Adipocyte (in vitro differentiated cells): ENCODE results near the gene SNAPC2.

Experiments
- DNase-seq: peaks from one replicate; pipeline ENCODE4 v3.0.0-alpha.2; 2015; ENCODE audit warnings: low read depth
- H3K27me3 ChIP-seq: replicated peaks from 2 replicates; pipeline ENCODE4 v1.7.0; 2013; ENCODE audit warnings: mild to moderate bottlenecking, low read length, moderate library complexity; ENCODE audit not compliant: control insufficient read depth, insufficient read depth
- H3K36me3 ChIP-seq: 2 replicates; pipeline ENCODE4 v1.7.0; 2013; ENCODE audit warnings: low read length, mild to moderate bottlenecking, moderate library complexity; ENCODE audit not compliant: control insufficient read depth, insufficient read depth, severe bottlenecking
- H3K4me1 ChIP-seq: 2 replicates; pipeline ENCODE4 v1.7.0; 2013; ENCODE audit warnings: mild to moderate bottlenecking, low read length, moderate library complexity; ENCODE audit not compliant: control insufficient read depth, insufficient read depth
- H3K4me3 ChIP-seq: 2 replicates; pipeline ENCODE4 v1.7.0; 2013; ENCODE audit warnings: mild to moderate bottlenecking, low read length, moderate library complexity
- H3K9ac ChIP-seq: 2 replicates; pipeline ENCODE4 v1.7.0; 2013; ENCODE audit warnings: mild to moderate bottlenecking, low read length, moderate library complexity
- H3K9me3 ChIP-seq: 2 replicates; pipeline ENCODE4 v1.7.0; 2013; ENCODE audit warnings: mild to moderate bottlenecking, low read length, moderate library complexity; ENCODE audit not compliant: control insufficient read depth

Gene SNAPC2

GRCh38 chr19:7919610-7920518 lies at the start of gene SNAPC2:
SNAPC2 (plus strand) TSS chr19:7920338; CDS start chr19:7920367, 29 bp downstream.
- Histone ChIP-seq H3K9me3 (no peaks in the 10 kb centered on the region), H3K4me1 (peaks cover 21% of the 10 kb centered on the region), H3K36me3 (peaks cover 12% of the 10 kb centered on the region), H3K27me3 (no peaks in the 10 kb centered on the region), H3K9ac (peak within 1 kb of the TSS; percentile 86), H3K4me3 (peak within 1 kb of the TSS; percentile 87)
- peak; percentile 95 for DNase-seq

GRCh38 chr19:7870571-7871436 lies 49.3 kb upstream of the SNAPC2 start:
- H3K27me3 ChIP-seq: peaks cover 24% of the 10 kb centered on the region
- no peak overlapping the region for H3K9ac ChIP-seq
- H3K9me3 ChIP-seq: no peaks in the 10 kb centered on the region
- H3K36me3 ChIP-seq: no peaks in the 10 kb centered on the region
- H3K4me3 ChIP-seq: no peak overlapping the region
- DNase-seq: no peak
- peaks cover 13% of the 10 kb centered on the region for H3K4me1 ChIP-seq

- Histone ChIP-seq H3K4me3 (peak overlapping the region; percentile 57), H3K27me3 (peaks cover 24% of the 10 kb centered on the region), H3K9ac (no peak overlapping the region), H3K4me1 (peaks cover 13% of the 10 kb centered on the region), H3K36me3 (no peaks in the 10 kb centered on the region), H3K9me3 (no peaks in the 10 kb centered on the region)
- peak; percentile 93 for DNase-seq
These were observed 48.5 kb upstream of the SNAPC2 start for GRCh38 chr19:7871437-7872305.

- Histone ChIP-seq H3K4me3 (no peak overlapping the region), H3K36me3 (no peaks in the 10 kb centered on the region), H3K4me1 (peaks cover 13% of the 10 kb centered on the region), H3K9me3 (no peaks in the 10 kb centered on the region), H3K9ac (no peak overlapping the region), H3K27me3 (peaks cover 21% of the 10 kb centered on the region)
- no peak for DNase-seq
These were observed 47.6 kb upstream of the SNAPC2 start for GRCh38 chr19:7872306-7873204.

- Histone ChIP-seq H3K4me1 (peaks cover 10% of the 10 kb centered on the region), H3K9me3 (no peaks in the 10 kb centered on the region), H3K27me3 (peaks cover 21% of the 10 kb centered on the region), H3K4me3 (no peak overlapping the region), H3K9ac (no peak overlapping the region), H3K36me3 (no peaks in the 10 kb centered on the region)
- DNase-seq: no peak
These were observed 46.6 kb upstream of the SNAPC2 start for GRCh38 chr19:7873304-7874075.

- Histone ChIP-seq H3K9me3 (no peaks in the 10 kb centered on the region), H3K9ac (no peak within 1 kb of the TSS), H3K27me3 (peaks cover 21% of the 10 kb centered on the region), H3K4me3 (no peak within 1 kb of the TSS), H3K4me1 (peaks cover 5% of the 10 kb centered on the region), H3K36me3 (no peaks in the 10 kb centered on the region)
- DNase-seq: peak; percentile 39
These were observed 45.9 kb upstream of the SNAPC2 start, which contains the start of gene PRR36 for GRCh38 chr19:7874076-7874896. PRR36 (minus strand) TSS chr19:7874390; CDS start chr19:7873689, 701 bp downstream.

GRCh38 chr19:7874897-7875273 lies 45.3 kb upstream of the SNAPC2 start:
- Histone ChIP-seq H3K9ac (no peak overlapping the region), H3K9me3 (no peaks in the 10 kb centered on the region), H3K36me3 (no peaks in the 10 kb centered on the region), H3K4me1 (peaks cover 5% of the 10 kb centered on the region), H3K4me3 (no peak overlapping the region), H3K27me3 (peaks cover 21% of the 10 kb centered on the region)
- DNase-seq: no peak

GRCh38 chr19:7877249-7877836 lies 42.8 kb upstream of the SNAPC2 start:
- no peak overlapping the region for H3K4me3 ChIP-seq
- DNase-seq: no peak
- H3K27me3 ChIP-seq: peaks cover 24% of the 10 kb centered on the region
- no peaks in the 10 kb centered on the region for H3K4me1 ChIP-seq
- no peaks in the 10 kb centered on the region for H3K36me3 ChIP-seq
- H3K9me3 ChIP-seq: no peaks in the 10 kb centered on the region
- H3K9ac ChIP-seq: no peak overlapping the region
